Posterior cingulate gyrus (tissue), 11 donors: ENCODE measurements around the gene MTARC2.
"Not testable (repeated sequence)": the region's sequence is repeated elsewhere in the genome, so short reads cannot be mapped to it uniquely, and the experiment has no call there.

Experiments used
- DNase-seq, 10 donors: peaks; one replicate each; pipeline versions ENCODE4 v3.0.0 to v3.0.0-alpha.2; 2020 to 2021; ENCODE audit warnings: mixed read lengths in 3 of 10
- intact Hi-C: fragments of 100-400 bp; cut with DNase I; formaldehyde crosslinking; loops from one replicate; pipeline ENCODE4 v1.15.1; 2023

Gene MTARC2

DNA sequence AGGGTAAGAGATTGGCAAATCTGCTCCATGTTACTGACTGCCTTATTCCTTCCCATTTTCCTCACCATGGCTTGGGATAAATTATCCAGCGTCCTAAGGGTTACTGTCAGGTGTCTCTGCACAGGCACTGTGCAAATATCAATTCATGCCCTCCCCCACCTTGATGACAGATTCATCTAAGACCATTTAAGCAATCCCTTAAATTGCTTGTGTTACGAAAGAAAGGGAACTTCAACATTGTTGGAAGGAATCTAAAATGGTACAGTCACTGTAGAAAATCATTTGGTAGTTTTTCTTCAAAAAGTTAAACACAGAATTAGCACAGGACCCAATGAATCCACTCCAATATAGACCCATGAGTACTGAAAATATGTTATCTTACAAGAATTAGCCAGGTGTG lies 17.6 kb upstream of the MTARC2 start:
- intact Hi-C loops: loop anchor here (5.0 kb wide), 1 partner anchor 38 kb away; the partner anchor contains the start of gene C1orf115
- DNase-seq: no peak

DNA sequence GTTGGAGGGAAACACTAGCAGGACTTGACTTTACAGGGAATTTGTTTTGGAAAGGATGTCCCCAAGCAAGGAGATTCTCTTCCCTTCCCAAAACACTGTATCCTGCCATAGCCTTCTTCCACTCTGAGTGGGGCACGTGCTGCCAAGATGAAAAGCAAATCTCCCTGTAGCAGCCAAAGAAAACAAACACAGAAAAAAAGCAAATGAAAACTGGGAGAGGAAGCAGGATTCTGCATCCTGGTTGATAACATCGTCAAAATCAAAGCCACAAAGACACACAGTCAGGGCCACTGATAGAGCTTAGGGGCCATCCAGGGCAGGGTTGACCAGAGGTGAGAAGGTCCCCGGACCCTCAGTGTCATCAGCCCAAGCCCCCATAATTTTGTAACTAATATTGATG lies 16.0 kb upstream of the MTARC2 start:
- intact Hi-C loops: loop anchor here (5.0 kb wide), 1 partner anchor 40 kb away; the partner anchor contains the start of gene C1orf115

DNA sequence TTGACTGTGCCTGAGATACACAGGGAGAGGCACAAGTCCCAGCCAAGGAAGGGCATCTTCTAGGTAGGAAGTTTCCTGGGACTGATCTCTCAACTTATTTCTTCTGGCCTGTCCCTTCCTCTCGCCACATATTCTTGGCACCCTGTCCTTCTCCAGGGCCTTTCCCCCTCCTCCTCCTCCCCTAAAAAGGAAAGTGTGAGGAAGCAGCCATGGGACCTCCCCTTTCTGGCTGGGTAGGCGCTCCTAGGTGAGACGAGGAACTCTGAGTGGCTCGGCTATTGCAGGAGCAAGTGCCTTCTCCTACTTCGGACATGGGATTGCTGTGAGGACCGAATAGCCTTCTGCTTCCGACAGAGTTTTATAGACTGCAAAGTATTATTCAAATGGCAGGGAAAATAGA lies 15.5 kb upstream of the MTARC2 start:
- DNase-seq: peak in 1 of 10 donors; percentile 56
- intact Hi-C loops: loop anchor here (5.0 kb wide), 1 partner anchor 40 kb away; the partner anchor contains the start of gene C1orf115

More for the DNA sequence above, 16.0 kb upstream of the MTARC2 start:
- no peak for DNase-seq

DNA sequence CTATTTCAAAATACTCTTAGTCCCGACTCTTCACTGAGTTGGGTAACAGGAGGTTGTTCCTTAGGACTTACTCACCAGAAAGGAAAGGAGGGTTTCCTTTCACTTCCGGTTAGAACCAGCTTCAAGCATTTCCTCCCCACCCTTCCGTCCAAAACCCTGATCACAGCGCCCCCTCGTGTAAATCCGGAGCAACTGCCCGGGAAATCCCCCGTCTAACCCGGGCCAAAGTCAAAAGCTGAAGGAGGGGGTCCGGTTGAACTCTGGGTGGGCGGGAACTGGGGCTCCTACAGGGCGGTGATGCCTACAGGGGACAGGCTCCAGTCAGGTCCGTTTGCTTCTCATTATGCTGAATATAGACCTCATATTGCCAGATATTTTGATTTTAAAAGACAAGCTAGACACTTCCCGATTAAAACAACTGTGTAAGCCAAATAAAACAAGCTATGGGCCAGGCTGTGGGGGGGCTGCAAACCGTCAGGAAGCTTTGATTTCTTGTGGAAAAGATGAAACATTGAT lies 15.0 kb upstream of the MTARC2 start:
- peak; percentile 45 to 95 (median 62) for DNase-seq
- intact Hi-C loops: loop anchor here (5.0 kb wide), 1 partner anchor 41 kb away; the partner anchor contains the start of gene C1orf115

DNA sequence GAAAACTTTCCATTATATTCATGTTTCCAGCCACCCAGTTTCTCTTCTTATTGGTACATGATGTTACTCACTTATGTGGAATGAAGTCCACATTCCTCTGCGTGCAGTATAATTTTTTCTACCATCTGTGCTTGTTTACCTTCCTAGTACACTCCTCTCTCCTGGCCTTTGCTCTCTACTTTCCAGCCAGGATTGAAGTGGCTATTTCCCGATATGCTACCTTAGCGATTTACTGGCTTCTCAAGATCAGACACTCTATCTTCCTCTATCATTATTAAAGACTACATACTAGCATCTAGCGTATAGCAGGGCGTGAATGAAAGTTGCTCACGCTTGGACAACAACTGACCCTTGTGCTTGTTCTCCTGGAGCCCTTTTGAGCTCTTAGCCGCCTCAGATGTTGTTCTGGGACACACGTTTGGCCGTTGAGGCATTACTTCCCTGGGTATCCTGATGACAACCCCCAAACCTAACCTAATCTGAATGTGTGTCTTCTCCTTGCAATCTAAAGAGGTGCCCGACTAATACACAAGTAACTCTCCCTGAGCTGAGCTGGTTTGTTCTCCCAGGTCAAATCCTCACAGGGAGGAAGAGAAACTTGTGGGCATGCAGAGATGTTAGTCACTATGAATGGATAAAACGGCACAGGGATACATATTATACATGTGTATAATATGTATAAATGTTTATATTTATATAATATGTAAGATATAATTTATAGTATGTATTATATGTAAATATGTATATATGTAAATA lies 13.4 kb upstream of the MTARC2 start:
- intact Hi-C loops: loop anchor here (5.0 kb wide), 1 partner anchor 42 kb away; the partner anchor contains the start of gene C1orf115
- DNase-seq: no peak

DNA sequence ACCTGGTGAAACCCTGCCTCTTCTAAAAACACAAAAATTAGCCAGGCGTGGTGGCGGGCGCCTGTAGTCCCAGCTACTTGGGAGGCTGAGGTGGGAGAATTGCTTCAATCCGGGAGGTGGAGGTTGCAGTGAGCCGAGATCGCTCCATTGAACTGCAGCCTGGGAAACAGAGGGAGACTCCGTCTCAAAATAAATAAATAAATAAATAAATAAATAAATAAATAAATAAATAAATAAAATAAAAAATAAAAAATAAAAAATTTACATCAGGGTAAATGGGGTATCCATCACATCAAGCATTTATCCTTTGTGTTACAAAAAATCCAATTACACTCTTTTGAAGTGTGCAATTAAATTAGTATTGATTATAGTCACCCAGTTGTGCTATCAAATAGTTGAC lies 11.8 kb upstream of the MTARC2 start:
- DNase-seq, intact Hi-C loops: not testable (repeated sequence)

DNA sequence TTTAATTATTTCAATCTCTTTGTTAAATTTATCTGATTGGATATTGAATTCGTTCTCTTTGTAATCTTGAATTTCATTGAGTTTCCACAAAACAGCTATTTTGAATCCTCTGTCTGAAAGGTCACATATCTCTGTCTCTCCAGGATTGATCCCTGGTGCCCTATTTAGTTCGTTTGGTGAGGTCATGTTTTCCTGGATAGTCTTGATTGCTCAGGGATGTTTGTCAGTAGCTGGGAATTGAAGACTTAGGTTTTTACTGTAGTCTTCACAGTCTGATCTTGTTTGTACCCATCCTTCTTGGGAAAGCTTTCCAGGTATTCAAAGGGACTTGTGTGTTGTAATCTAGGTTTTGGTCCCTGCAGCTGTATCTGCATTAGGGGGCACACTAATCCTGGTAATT lies 6.8 kb upstream of the MTARC2 start:
- intact Hi-C loops: no loop called here
- DNase-seq: no peak

DNA sequence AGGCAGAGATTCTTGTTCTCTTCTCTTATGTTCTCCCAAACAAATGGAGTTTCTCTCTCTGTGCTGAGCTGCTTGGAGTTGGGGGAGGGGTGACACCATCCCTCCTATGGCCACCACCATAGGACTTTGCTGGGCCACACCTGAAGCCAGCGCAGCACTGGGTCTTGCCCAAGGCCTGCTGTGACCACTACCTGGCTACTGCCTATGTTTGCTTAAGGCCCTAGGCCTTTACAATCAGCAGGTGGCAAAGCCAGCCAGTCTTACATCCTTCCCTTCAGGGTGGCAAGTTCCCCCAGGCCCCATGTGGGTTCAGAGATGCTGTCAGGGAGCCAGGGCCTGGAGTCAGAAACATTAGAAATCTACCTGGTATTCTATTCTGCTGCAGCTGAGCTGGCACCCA lies 6.3 kb upstream of the MTARC2 start:
- intact Hi-C loops: no loop called here

DNA sequence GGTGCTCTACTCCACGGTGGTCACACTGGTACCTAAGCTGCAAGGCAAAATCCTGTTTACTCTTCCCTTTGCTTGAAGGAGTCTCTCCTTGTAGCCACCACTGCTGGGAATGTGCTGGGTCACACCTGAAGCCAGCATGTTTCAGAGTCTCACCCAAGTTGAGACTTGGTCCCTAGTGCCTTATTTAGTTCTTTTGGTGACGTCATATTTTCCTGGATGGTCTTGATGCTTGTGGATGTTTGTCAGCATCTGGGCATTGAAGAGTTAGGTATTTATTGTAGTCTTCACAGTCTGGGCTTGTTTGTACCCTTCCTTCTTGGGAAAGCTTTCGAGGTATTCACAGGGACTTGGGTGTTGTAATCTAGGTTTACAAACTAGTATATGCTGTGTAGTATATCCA lies 5.6 kb upstream of the MTARC2 start:
- DNase-seq: no peak
- intact Hi-C loops: no loop called here

More for the DNA sequence above, 6.3 kb upstream of the MTARC2 start:
- DNase-seq: no peak

DNA sequence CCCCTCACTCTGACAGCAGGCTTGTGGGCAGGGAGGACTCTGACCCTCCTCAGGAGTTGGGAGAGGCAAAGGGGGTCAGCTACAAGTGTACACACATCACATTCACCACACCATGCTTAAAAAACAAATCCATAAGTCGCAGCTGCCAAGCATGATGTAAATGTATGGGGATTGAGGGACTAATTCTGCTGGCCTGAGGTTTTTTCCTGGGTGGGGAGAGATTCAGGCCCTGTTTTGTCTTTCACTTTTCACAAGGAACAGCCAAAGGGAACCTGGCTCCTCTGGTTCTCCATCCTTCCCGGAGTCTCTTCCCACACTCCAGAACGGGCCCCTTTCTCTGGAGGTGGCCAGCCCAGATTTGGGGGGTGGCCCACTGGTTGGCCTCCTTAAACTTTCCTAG lies 1.3 kb upstream of the MTARC2 start:
- intact Hi-C loops: no loop called here
- no peak for DNase-seq

DNA sequence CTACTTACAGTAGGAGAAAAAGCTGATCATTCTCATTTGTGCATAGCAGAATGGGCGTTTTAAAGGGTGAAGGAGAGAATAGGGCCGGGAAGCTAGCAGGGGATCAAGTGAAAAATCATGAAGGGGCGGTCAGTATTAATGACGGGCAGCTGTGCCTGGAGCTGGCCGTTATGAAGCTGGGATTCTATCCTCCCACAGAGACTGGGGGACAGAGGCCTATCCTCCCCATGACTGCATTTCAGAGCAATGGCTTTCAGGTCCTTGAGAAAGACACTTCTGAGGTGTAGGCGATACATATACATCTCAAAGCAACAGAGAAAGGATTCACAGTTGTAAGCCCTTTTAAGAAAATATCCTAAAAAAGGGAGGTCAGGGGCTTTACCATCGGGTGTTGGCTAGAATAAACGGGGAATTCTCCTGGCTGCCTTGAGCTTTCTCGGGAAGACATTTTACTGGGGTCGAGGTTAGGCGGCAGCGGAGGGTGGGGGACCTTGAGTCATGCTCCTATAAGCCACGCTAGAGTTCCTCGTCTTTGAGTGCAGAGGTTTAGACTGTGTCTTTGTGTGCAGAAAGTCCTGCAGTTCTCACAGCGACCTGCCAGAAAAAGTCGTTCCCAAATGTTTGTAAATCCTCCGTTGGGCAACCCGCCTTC lies 559 bp upstream of the MTARC2 start:
- no peak for DNase-seq
- intact Hi-C loops: no loop called here

DNA sequence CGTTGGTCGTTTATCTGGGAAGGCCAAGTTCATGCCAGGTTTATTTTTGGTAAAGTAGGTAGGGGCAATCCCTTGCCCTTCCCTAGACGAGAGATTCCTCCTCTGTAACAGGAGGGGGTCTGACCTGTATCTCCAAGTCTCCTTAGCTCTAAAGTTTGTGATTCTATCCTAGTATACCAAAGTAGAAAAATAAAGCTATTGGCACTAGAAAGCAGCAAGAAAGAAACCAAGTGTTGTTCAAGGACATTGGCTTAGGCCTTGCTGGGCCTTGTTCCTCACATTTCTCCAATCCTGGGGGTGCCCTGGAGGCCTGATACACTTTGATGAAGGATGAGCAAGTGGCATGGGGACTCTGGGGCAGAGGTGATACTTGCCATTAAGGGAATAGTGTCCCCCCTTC lies 814 bp downstream of the MTARC2 start:
- DNase-seq: no peak
- intact Hi-C loops: no loop called here

DNA sequence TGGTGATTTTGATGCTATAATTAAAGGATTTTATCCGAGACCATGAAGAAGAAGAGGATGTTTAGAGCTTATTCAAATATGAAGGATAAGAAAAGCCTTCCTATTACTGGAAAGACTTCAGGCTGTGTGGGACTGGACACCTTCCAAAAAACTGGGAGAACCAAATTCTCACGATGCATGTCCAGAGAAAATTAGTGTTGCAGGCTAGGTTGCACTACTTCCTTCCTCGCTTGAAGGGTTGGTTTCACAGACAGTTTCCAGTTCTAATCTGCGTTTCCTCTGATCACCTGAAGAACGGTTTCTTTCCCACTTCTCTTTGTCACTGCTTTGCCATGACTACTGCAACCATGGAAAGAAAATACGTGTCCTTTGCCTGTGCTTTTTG lies 2.0 kb downstream of the MTARC2 start:
- intact Hi-C loops: no loop called here
- no peak for DNase-seq

DNA sequence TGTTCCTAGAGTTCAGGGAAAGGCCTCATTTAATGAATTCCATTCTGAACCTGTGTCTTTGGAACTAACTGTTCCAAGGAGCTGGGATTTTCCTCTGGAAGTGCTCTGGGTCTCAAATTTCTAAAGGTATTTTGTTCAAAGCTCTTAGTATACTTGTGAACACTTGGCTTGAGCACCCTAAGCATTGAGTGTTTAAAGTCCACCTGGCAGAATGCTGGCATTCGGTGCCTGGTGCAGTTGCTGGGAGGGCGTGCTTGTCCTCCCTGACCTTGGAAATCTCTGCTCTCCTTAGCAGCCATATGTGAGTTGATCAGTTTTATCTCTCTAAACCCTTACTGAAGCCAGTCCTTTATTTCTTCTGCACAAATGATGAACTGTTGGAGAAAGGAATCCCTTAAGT lies 3.0 kb downstream of the MTARC2 start:
- intact Hi-C loops: no loop called here

DNA sequence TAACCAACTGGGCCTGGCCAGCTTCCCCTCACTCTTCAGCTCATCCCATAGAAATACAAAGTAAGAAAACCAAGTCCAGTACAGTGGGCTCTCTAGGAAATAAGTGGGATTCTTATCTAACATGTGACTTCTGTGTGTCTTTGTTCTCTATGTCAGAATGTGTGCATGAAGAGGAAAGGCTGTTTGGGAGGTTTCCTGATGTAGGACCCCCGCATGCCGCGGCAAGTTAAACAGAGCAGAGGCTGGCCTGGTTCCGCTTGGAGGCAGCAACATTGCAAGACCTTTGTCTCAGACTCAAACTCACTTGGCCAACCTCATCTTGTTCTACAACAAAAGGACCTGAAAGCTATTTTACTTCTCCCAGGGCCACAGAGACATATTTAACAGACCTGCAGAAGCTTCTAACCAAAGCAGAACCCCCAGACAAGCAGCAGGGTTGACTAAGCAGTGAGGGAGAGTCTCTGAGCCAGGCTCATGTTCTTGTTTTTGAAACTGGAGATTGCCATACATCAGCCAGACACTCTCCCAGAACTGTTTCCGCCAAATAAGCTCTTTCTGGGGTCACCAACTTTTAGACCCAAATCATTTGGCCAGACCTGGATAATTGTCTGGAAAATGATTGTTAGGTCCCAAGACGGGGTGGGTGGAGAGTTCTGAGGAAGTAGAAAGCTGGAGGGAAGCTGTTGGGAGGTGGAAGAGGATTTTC lies 6.2 kb downstream of the MTARC2 start:
- no peak for DNase-seq
- intact Hi-C loops: no loop called here

More for the DNA sequence above, 3.0 kb downstream of the MTARC2 start:
- DNase-seq: no peak

DNA sequence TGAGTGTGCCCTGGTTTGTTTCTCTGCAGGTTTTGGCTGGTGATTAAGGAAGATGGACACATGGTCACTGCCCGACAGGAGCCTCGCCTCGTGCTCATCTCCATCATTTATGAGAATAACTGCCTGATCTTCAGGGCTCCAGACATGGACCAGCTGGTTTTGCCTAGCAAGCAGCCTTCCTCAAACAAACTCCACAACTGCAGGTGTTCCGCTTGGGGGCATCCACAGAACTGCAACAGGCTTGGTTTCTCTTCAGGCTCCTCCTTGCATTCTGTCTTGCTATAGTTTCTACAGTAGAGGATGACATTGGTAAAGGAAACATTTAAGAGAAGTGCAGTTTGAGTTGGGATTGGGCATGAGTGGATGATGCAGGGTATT lies 6.8 kb downstream of the MTARC2 start:
- no peak for DNase-seq
- intact Hi-C loops: no loop called here

DNA sequence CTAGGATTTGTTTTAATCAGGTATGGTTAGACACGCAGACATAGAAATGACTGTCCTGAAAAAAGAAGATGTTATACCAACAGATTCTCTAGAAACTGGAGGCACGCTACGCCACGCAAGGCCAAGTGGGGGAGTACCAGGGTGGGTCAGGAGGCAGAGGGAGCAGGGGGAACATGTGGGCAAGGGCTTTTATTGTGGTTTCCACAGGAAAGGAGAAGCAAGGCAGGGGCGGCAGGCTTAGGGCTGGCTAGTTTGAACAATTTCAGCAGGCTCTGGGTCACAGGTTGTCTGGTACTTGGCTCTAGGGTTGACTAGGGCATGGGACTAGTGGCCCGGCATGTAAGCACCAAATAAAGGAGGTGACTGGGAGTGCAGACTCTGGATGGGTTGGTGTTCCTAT lies 7.2 kb downstream of the MTARC2 start:
- no peak for DNase-seq
- intact Hi-C loops: no loop called here

DNA sequence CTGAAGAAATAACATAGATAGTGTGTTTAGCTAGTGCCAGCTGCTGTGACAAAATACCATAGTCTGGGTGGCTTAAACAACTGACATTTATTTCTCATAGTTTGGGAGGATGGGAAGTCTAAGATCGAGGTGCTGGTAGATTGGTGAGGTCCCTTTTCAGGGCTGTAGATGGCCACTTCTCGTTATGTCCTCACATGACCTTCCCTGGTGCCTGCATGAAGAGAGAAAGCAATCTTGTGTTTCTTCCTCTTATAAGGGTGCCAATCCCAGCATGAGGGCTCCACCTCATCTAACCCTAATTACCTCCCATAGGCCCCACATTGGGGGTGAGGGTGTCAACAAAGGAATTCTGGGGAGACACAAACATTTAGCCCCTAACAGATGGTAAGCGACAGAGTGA lies 9.3 kb downstream of the MTARC2 start:
- intact Hi-C loops: no loop called here

DNA sequence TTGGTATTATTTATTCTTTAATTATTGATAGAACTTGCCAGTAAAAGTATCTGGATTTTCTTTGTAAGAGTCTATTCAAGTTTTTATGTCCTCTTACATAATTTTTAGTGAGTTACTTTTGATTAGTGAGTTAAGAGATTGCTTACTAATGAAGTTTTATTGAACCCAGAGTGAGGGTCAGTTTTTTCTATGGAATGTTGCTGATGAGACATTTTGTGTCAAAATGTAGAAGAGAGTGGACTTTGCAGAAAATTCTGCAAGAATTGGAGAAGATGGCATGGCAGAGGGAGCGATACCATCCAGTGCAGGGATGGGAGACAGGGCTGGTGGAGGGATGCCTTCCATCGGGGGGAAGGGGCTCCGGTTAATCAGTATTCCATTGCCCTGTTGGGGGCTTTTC lies 11.0 kb downstream of the MTARC2 start:
- DNase-seq: no peak
- intact Hi-C loops: no loop called here

More for the DNA sequence above, 9.3 kb downstream of the MTARC2 start:
- no peak for DNase-seq

DNA sequence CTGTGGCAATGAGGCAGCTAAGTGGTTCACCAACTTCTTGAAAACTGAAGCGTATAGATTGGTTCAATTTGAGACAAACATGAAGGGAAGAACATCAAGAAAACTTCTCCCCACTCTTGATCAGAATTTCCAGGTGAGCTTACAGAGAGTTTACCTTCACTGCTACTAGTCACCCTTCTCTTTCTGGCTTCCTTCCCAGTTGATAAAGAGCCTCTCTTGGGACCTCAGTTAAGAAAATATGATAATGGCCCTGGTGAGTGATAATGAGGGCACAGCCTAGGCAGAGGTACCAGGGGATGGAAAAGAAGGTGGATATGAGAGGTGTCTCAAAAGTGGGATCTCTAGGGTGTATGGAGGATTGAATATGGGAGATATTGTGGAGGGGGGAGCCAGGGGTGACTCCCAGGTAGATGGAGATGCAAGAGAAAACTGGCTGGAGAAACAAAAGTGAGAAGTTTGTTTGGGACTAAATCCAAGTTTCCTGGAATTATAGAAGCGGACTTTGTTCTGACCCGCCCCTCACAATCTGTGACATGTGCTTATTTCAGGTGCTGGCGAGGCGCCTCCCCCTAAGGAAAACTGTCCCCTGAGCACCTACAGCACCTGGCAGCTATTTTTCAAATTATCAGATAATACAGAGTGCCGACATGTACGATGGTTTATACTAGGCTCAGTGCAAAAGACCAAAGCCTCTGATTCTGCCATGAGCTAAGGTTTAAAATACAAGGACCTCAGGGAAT lies 13.7 kb downstream of the MTARC2 start:
- DNase-seq: no peak
- intact Hi-C loops: no loop called here
